ENCODE results near the gene NAV3. TPM values are rescaled to one million over a fixed set of nuclear protein-coding genes. Genes with fewer than 3 reads are reported as not detected.

NAV3 gene
- total RNA-seq (2013) = 0.60 TPM
- polyA plus RNA-seq = under 1 TPM in 1 of 3 donors, not detected in 2; 0.11 TPM
- 0.28 and 0.32 TPM in 2 replicates for polyA minus RNA-seq
- 0.07 to 3.8 (median 0.25) reads per million in 11 experiments for total RNA-seq

DNA sequence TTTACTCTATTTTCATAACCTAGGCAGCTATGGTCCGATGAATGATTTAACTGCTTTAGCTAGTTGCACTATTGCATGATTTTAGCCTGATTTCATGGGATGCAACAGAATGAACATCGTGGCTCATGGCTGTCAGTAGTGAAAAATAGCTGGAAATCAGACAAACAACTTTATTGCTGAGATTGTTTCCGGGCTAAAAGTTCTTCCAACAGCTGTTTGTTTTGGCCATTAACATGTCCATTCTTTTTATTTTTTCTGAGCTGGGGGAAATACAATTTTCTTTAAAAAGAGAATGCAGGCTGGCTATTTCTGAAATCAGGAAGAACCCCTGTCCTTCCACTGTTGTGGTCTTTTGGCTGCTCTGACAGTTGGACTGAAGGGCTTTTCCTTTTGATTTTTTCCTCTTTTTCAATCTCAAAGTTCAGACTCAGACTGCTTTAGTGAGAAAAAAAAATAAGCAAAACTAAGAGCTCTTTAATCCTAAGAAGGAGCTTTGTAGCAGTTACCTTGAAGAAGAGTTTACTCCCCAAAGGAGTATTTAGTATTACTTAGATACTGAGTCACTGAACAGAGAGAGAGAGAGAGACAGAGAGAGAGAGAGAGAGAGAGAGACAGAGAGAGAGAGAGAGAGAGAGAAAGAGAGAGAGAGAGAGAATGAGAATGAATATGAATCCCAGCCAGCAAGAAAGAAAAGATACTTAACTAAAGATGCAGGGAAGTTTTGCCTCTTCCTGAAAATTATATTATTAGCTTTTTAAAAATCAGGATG lies at the start of gene NAV3:
Gene NAV3 (plus strand): TSS at position 312 of the 769 bp plus-strand sequence. CDS start 568 bp downstream, outside the sequence.
- intact Hi-C loops (cut with micrococcal nuclease) = no loop called here

DNA sequence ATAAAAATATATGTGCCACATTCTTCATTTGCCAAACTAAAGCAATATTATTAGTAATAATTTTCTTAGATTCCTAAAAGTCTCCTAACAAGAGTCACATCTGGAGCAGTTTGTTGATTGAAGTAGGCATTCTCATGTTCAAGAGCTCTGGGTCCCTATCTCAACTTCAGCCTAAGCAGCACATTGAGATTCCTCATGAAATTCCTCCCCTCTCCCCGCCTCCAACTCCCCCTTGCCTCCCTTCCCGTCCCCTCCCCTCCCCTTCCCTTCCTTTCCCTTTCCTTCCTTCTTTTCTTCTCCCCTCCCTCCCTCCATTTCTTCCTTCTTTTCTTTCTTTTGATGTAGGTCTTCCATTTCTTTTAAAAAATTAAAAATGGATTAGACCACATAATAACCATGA lies 48.7 kb upstream of the NAV3 start:
- no peaks in the 10 kb centered on the region for H3K4me1 Mint-ChIP-seq
- intact Hi-C loops (cut with micrococcal nuclease) = no loop called here

More for the DNA sequence above, at the start of gene NAV3:
- WGBS (ENCODE audit: insufficient coverage) = 40% methylated on average over 2 of the region's 3 CpGs
- no peak within 1 kb of the TSS for H3K9ac ChIP-seq (ENCODE audit: insufficient read depth, low read length, poor library complexity, severe bottlenecking)
- Mint-ChIP-seq H3K4me1 (no peaks in the 10 kb centered on the region), H3K4me3 (no peak within 1 kb of the TSS), H3K9me3 (peaks cover 0 to 3% (median 0%) of the 10 kb centered on the region in 7 donors), H3K36me3 (no peaks in the 10 kb centered on the region), H3K27ac (no peak within 1 kb of the TSS), H3K27me3 (ENCODE audit: low read depth in 3 of 3) (peaks cover 0 to 1% (median 0%) of the 10 kb centered on the region in 3 donors)
- H3K27ac ChIP-seq (ENCODE audit: low read depth in 1 of 2, low read length in 2 of 2) = peak within 1 kb of the TSS in 1 of 2 donors; percentile 55
- H3K4me2 ChIP-seq (replicated peaks; ENCODE audit: extremely low read depth, low read length, poor library complexity, severe bottlenecking) = peak within 1 kb of the TSS; percentile 48
- peaks cover 25% of the 10 kb centered on the region for H3K79me2 ChIP-seq (ENCODE audit: insufficient read depth, low read length)
- H3K36me3 ChIP-seq (replicated peaks in 1 of 2; ENCODE audit: control insufficient read depth in 1 of 2, insufficient read depth in 2 of 2, low read length in 2 of 2) = no peaks in the 10 kb centered on the region
- H2AFZ ChIP-seq (ENCODE audit: insufficient read depth, low read depth, low read length, poor library complexity, severe bottlenecking) = peak within 1 kb of the TSS; percentile 18
- no peaks in the 10 kb centered on the region for H3K9me3 ChIP-seq (replicated peaks in 1 of 2; ENCODE audit: control insufficient read depth in 1 of 2, insufficient read depth in 1 of 2, low read length in 2 of 2)
- TF ChIP-seq CTCF (IDR thresholded peaks at IDR 0.05) = no peak
- H3K27me3 ChIP-seq (ENCODE audit: control insufficient read depth in 2 of 2, insufficient read depth in 2 of 2, low read length in 2 of 2) = no peaks in the 10 kb centered on the region
- no peak for DNase-seq
- peaks cover 0 to 47% of the 10 kb centered on the region in 2 donors for H3K4me1 ChIP-seq (ENCODE audit: control insufficient read depth in 1 of 2, insufficient read depth in 2 of 2, low read length in 2 of 2)
- peak within 1 kb of the TSS in 2 of 3 experiments; percentile 25 to 39 for H3K4me3 ChIP-seq (replicated peaks in 1 of 3; ENCODE audit: low read depth in 2 of 3, low read length in 3 of 3)
- H4K20me1 ChIP-seq (ENCODE audit: insufficient read depth, low read length) = no peaks in the 10 kb centered on the region

More for the DNA sequence above, 48.7 kb upstream of the NAV3 start:
- Histone ChIP-seq H3K9me3 (replicated peaks in 1 of 2; ENCODE audit: control insufficient read depth in 1 of 2, insufficient read depth in 1 of 2, low read length in 2 of 2) (no peaks in the 10 kb centered on the region), H3K4me1 (ENCODE audit: control insufficient read depth in 1 of 2, insufficient read depth in 2 of 2, low read length in 2 of 2) (no peaks in the 10 kb centered on the region), H4K20me1 (ENCODE audit: insufficient read depth, low read length) (no peaks in the 10 kb centered on the region), H3K36me3 (replicated peaks in 1 of 2; ENCODE audit: control insufficient read depth in 1 of 2, insufficient read depth in 2 of 2, low read length in 2 of 2) (no peaks in the 10 kb centered on the region), H3K4me3 (replicated peaks in 1 of 3; ENCODE audit: low read depth in 2 of 3, low read length in 3 of 3) (no peak overlapping the region), H3K9ac (ENCODE audit: insufficient read depth, low read length, poor library complexity, severe bottlenecking) (no peak overlapping the region), H3K27ac (ENCODE audit: low read depth in 1 of 2, low read length in 2 of 2) (no peak overlapping the region), H3K79me2 (ENCODE audit: insufficient read depth, low read length) (no peaks in the 10 kb centered on the region), H3K27me3 (ENCODE audit: control insufficient read depth in 2 of 2, insufficient read depth in 2 of 2, low read length in 2 of 2) (no peaks in the 10 kb centered on the region), H3K4me2 (replicated peaks; ENCODE audit: extremely low read depth, low read length, poor library complexity, severe bottlenecking) (no peak overlapping the region), H2AFZ (ENCODE audit: insufficient read depth, low read depth, low read length, poor library complexity, severe bottlenecking) (no peak overlapping the region)
- Mint-ChIP-seq H3K9me3 (peaks cover 0 to 5% (median 3%) of the 10 kb centered on the region in 7 donors), H3K36me3 (no peaks in the 10 kb centered on the region), H3K27ac (no peak overlapping the region), H3K4me3 (no peak overlapping the region), H3K27me3 (ENCODE audit: low read depth in 3 of 3) (peaks cover 0 to 2% (median 0%) of the 10 kb centered on the region in 3 donors)
- no peak for TF ChIP-seq CTCF (IDR thresholded peaks at IDR 0.05)
- WGBS (ENCODE audit: insufficient coverage) = 63% methylated on average over 1 of the region's 2 CpGs
- no peak for DNase-seq

Data from CD14-positive monocyte (primary cell).